ENCODE results near the gene APBB2.

Gene APBB2

GRCh38 chr4:40878548-40879055 is 335.7 kb downstream of the APBB2 start:
- no peak for DNase-seq (ENCODE audit: insufficient read length, low spot score)
- no peak for TF ChIP-seq CTCF (IDR thresholded peaks at IDR 0.05; ENCODE audit: insufficient read depth, missing control alignments)
- no peak for FAIRE-seq

DNA sequence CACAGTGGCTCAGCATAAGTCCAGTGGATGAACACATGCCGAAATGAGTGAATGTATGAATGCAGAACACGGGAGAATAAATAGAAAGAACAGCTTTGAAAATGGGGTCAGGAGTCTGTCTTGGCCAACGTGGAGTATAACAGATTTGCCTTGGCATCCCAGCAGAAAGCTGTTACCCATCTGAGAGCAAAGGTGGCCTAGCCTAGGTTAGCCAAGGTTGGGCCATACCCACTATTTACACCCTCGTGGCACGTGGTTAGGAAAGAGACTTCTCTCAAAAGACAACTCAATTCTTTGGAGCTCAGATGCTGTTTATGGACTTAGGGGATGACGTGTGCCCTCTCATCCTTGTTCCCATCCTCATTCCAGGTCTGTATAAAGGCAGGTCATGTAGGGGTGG is 337.3 kb downstream of the APBB2 start:
- DNase-seq (ENCODE audit: insufficient read length, low spot score) (no peak), FAIRE-seq (no peak)
- no peak for TF ChIP-seq CTCF (IDR thresholded peaks at IDR 0.05; ENCODE audit: insufficient read depth, missing control alignments)

- no peak for TF ChIP-seq CTCF (IDR thresholded peaks at IDR 0.05; ENCODE audit: insufficient read depth, missing control alignments)
- FAIRE-seq (no peak), DNase-seq (ENCODE audit: insufficient read length, low spot score) (no peak)
These were observed 338.7 kb downstream of the APBB2 start for GRCh38 chr4:40875507-40876150.

DNA sequence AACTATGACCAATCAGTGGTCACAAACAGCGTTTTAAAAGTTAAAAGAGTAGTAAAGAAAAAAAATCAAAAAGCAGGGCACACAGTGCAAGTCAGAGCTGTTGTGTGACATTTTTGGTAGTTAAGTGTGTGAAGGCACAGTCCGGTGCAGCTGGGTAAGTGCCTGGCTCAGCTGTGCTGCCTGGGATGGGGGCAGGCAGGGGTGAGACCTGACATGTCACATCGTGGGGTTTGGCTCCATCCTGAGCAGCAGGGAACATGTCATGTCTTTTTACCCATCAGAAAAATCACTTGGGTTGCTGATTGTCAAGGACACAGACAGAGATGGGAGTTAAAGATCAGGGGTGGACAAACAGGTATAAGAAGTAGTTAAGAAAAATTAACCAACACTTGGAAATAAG is 339.4 kb downstream of the APBB2 start:
- DNase-seq (ENCODE audit: insufficient read length, low spot score) (no peak), FAIRE-seq (no peak)
- no peak for TF ChIP-seq CTCF (IDR thresholded peaks at IDR 0.05; ENCODE audit: insufficient read depth, missing control alignments)

DNA sequence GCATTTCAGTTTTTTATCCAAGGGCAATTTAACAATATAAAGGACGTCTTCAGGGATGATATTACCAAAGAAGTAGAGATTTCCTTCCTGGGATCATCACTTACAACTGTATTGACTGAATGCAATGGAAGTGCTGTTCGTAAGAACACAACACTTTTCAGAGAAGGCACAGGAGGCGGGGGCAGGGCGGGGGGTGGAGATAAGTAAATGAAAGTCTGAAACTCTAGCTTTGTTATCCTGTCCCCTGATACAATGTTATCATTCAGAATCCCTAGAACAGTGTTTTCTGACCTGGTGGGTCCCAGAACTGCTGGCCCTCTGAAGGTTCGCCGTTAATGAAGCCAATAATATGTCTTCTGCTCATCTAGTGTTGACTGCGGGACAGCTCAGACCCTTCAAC is 340.0 kb downstream of the APBB2 start:
- FAIRE-seq (no peak), DNase-seq (ENCODE audit: insufficient read length, low spot score) (no peak)
- no peak for TF ChIP-seq CTCF (IDR thresholded peaks at IDR 0.05; ENCODE audit: insufficient read depth, missing control alignments)

GRCh38 chr4:40871695-40872250 is 342.6 kb downstream of the APBB2 start:
- no peak for FAIRE-seq
- TF ChIP-seq CTCF (IDR thresholded peaks at IDR 0.05; ENCODE audit: insufficient read depth, missing control alignments): no peak

DNA sequence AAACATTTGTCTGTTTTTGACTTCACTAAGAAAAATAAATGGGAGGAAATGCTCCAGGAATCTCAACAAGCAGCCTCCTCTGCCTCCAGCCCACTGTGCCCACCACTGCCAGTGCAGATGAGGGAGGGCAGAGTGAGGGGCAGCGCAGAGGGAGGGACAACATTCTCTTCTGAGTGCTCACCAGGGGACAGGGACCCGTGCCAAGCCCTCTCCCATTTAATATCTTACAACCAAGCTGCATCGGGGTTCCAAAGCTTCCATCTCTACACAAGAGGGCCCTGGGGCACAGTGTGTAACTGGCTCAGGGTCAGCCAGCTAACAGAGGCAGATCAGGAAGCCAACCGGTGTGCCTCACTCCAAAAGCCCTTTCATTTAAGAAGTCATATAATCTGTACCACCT is 344.2 kb downstream of the APBB2 start:
- DNase-seq (ENCODE audit: insufficient read length, low spot score) (no peak), FAIRE-seq (no peak)
- no peak for TF ChIP-seq CTCF (IDR thresholded peaks at IDR 0.05; ENCODE audit: insufficient read depth, missing control alignments)

More at GRCh38 chr4:40871695-40872250, 342.6 kb downstream of the APBB2 start:
- DNase-seq (ENCODE audit: insufficient read length, low spot score): no peak

All from D721Med (cell line).